GM15510 (cell line): Measurements from ENCODE around the gene PTPRN2.

Source experiments
- POLR2A ChIP-seq: IDR thresholded peaks from 3 replicates; pipeline ENCODE4 v1.6.1; 2011; ENCODE audit warnings: borderline replicate concordance; ENCODE audit not compliant: insufficient read length; ENCODE audit errors: extremely low read depth

The PTPRN2 gene

GRCh38 chr7:157683747-157684156 is 903.9 kb downstream of the PTPRN2 start:
- no peak for TF ChIP-seq POLR2A

- no peak for TF ChIP-seq POLR2A
Measured at GRCh38 chr7:157682946-157683746, 904.5 kb downstream of the PTPRN2 start.

- no peak for TF ChIP-seq POLR2A
Measured at GRCh38 chr7:157682064-157682945, 905.3 kb downstream of the PTPRN2 start.

GRCh38 chr7:157679607-157680006 is 908.0 kb downstream of the PTPRN2 start:
- no peak for TF ChIP-seq POLR2A

GRCh38 chr7:157678501-157678900 is 909.1 kb downstream of the PTPRN2 start:
- no peak for TF ChIP-seq POLR2A

GRCh38 chr7:157676456-157677255 is 911.0 kb downstream of the PTPRN2 start:
- no peak for TF ChIP-seq POLR2A

- no peak for TF ChIP-seq POLR2A
Measured at GRCh38 chr7:157676001-157676400, 911.6 kb downstream of the PTPRN2 start.

GRCh38 chr7:157675427-157675927 is 912.1 kb downstream of the PTPRN2 start:
- no peak for TF ChIP-seq POLR2A

GRCh38 chr7:157674715-157675426 is 912.8 kb downstream of the PTPRN2 start:
- TF ChIP-seq POLR2A = no peak

GRCh38 chr7:157674027-157674714 is 913.5 kb downstream of the PTPRN2 start:
- TF ChIP-seq POLR2A = no peak

- no peak for TF ChIP-seq POLR2A
Measured at GRCh38 chr7:157673573-157673972, 914.0 kb downstream of the PTPRN2 start.

GRCh38 chr7:157671358-157672255 is 916.0 kb downstream of the PTPRN2 start:
- TF ChIP-seq POLR2A = no peak
